Gastrocnemius medialis (tissue), 4 donors: ENCODE results near the gene MOSPD3. TPM values are rescaled to one million over a fixed set of nuclear protein-coding genes. Genes with fewer than 3 reads are reported as not detected.

Source experiments
- ATAC-seq, 2 donors: fragments of 150-250 bp; one replicate each; pipeline ENCODE4 v1.9.1; 2016
- DNase-seq, 2 donors: peaks; one replicate each; pipeline ENCODE4 v3.0.0-alpha.2; 2019
- H3K27ac ChIP-seq, 4 donors: fragments of 200-600 bp; sonication (generic); 1 replicate in 1 of 4; 2 replicates in 3 of 4; pipeline ENCODE4 v1.5.1; 2016 to 2018; ENCODE audit warnings: mild to moderate bottlenecking in 2 of 4, moderate library complexity in 1 of 4
- H3K27me3 ChIP-seq, 3 donors: fragments of 200-600 bp; sonication (generic) in 2 of 3; 1 replicate in 1 of 3; 2 replicates in 2 of 3; pipeline versions ENCODE4 v1.5.1 to v1.6.0; 2016 to 2019; ENCODE audit warnings: mild to moderate bottlenecking in 1 of 3, moderate library complexity in 1 of 3
- H3K36me3 ChIP-seq, 2 donors: fragments of 200-600 bp; sonication (generic) in 1 of 2; one replicate each; pipeline ENCODE4 v1.5.1; 2017 to 2018
- H3K4me1 ChIP-seq, 2 donors: fragments of 200-600 bp; sonication (generic) in 1 of 2; one replicate each; pipeline ENCODE4 v1.5.1; 2016 to 2017; ENCODE audit warnings: mild to moderate bottlenecking in 2 of 2
- H3K4me3 ChIP-seq, 4 donors: fragments of 200-600 bp; sonication (generic) in 3 of 4; 1 replicate in 1 of 4; 2 replicates in 3 of 4; pipeline ENCODE4 v1.5.1; 2016 to 2019; ENCODE audit warnings: mild to moderate bottlenecking in 2 of 4
- H3K9me3 ChIP-seq, 3 donors: fragments of 200-600 bp; sonication (generic) in 2 of 3; 1 replicate in 1 of 3; 2 replicates in 2 of 3; pipeline ENCODE4 v1.5.1; 2016 to 2019
- CTCF ChIP-seq, 5 experiments: fragments of 450-650 bp in 3 of 5; fragments of 200-600 bp in 2 of 5; sonication (generic) in 2 of 5; IDR thresholded peaks in 4 of 5; conservative IDR thresholded peaks in 1 of 5; 1 replicate in 4 of 5; 2 replicates in 1 of 5; pipeline ENCODE4 v1.5.1; 2016 to 2019; ENCODE audit warnings: antibody characterized with exemption in 5 of 5, mild to moderate bottlenecking in 3 of 5, moderate library complexity in 3 of 5
- POLR2A ChIP-seq, 2 donors: fragments of 450-650 bp; IDR thresholded peaks; one replicate each; pipeline ENCODE4 v1.6.1; 2017; ENCODE audit warnings: antibody characterized with exemption in 2 of 2, mild to moderate bottlenecking in 2 of 2, moderate library complexity in 2 of 2
- in situ Hi-C, 4 donors: fragments of 200-750 bp; cut with MboI; loops; one replicate each; pipeline versions ENCODE4 v1.15.0 to v1.8.0; 2017; ENCODE audit warnings: low sequenced_read_pairs in 4 of 4
- intact Hi-C: fragments of 100-400 bp; cut with DNase I; formaldehyde crosslinking; loops from one replicate; pipeline ENCODE4 v1.15.1; 2023; ENCODE audit warnings: low total_unique reads
- total RNA-seq, 4 donors: library from RNA; depleted of rRNA; stranded (reverse); fragments of >200 nt; gene quantifications; one replicate each; pipeline versions ENCODE4 v1.1.0 to v1.2.3, GENCODE V29; 2016

MOSPD3 gene
- total RNA-seq, 4 donors from 2014 or later: 3.5 to 9.1 (median 4.6) TPM

GRCh38 chr7:100640517-100641440 is 28.4 kb downstream of the MOSPD3 start:
- Histone ChIP-seq H3K27ac (no peak overlapping the region), H3K27me3 (peaks cover 11 to 27% (median 24%) of the 10 kb centered on the region in 3 donors), H3K4me1 (no peaks in the 10 kb centered on the region), H3K36me3 (no peaks in the 10 kb centered on the region), H3K9me3 (no peaks in the 10 kb centered on the region), H3K4me3 (no peak overlapping the region)
- intact Hi-C loops (no loop called here), in situ Hi-C loops (no loop called here)
- TF ChIP-seq POLR2A (IDR thresholded peaks at IDR 0.05) (no peak), CTCF (IDR thresholded peaks at IDR 0.05 in 4 of 5, conservative IDR thresholded peaks at IDR 0.05 in 1 of 5) (no peak)
- DNase-seq: no peak
- no peak for ATAC-seq

GRCh38 chr7:100641463-100641859 is 29.1 kb downstream of the MOSPD3 start, which contains the start of gene TFR2:
Gene TFR2 (minus strand): TSS chr7:100641552. CDS start chr7:100641509, 43 bp downstream.
- Histone ChIP-seq H3K4me1 (no peaks in the 10 kb centered on the region), H3K27ac (no peak within 1 kb of the TSS), H3K36me3 (no peaks in the 10 kb centered on the region), H3K4me3 (no peak within 1 kb of the TSS), H3K9me3 (no peaks in the 10 kb centered on the region), H3K27me3 (peaks cover 11 to 33% (median 26%) of the 10 kb centered on the region in 3 donors)
- TF ChIP-seq CTCF (IDR thresholded peaks at IDR 0.05 in 4 of 5, conservative IDR thresholded peaks at IDR 0.05 in 1 of 5) (no peak), POLR2A (IDR thresholded peaks at IDR 0.05) (no peak)
- DNase-seq: no peak
- intact Hi-C loops (no loop called here), in situ Hi-C loops (no loop called here)
- no peak for ATAC-seq

GRCh38 chr7:100641860-100642533 is 29.7 kb downstream of the MOSPD3 start:
- intact Hi-C loops: no loop called here
- H3K4me1 ChIP-seq: no peaks in the 10 kb centered on the region

GRCh38 chr7:100642534-100642907 is 30.2 kb downstream of the MOSPD3 start:
- peaks cover 13 to 44% (median 34%) of the 10 kb centered on the region in 3 donors for H3K27me3 ChIP-seq
- H3K4me3 ChIP-seq: no peak overlapping the region
- no peak for DNase-seq
- no peak for TF ChIP-seq CTCF (IDR thresholded peaks at IDR 0.05 in 4 of 5, conservative IDR thresholded peaks at IDR 0.05 in 1 of 5)
- no peak for TF ChIP-seq POLR2A (IDR thresholded peaks at IDR 0.05)
- H3K36me3 ChIP-seq: no peaks in the 10 kb centered on the region
- no peak overlapping the region for H3K27ac ChIP-seq
- no peaks in the 10 kb centered on the region for H3K9me3 ChIP-seq
- in situ Hi-C loops (no loop called here), intact Hi-C loops (no loop called here)
- H3K4me1 ChIP-seq: no peaks in the 10 kb centered on the region
- no peak for ATAC-seq

More at GRCh38 chr7:100641860-100642533, 29.7 kb downstream of the MOSPD3 start:
- no peaks in the 10 kb centered on the region for H3K36me3 ChIP-seq
- no peak for TF ChIP-seq POLR2A (IDR thresholded peaks at IDR 0.05)
- no peak for TF ChIP-seq CTCF (IDR thresholded peaks at IDR 0.05 in 4 of 5, conservative IDR thresholded peaks at IDR 0.05 in 1 of 5)
- ATAC-seq (no peak), DNase-seq (no peak)
- no peak overlapping the region for H3K4me3 ChIP-seq
- H3K27me3 ChIP-seq: peaks cover 11 to 38% (median 32%) of the 10 kb centered on the region in 3 donors
- H3K9me3 ChIP-seq: no peaks in the 10 kb centered on the region
- in situ Hi-C loops: no loop called here
- H3K27ac ChIP-seq: no peak overlapping the region
